GM18870 (cell line): Measurements from ENCODE around the gene WDR44.
A peak's percentile ranks its signal among the peaks of the same experiment; 100 is the strongest.
"Not testable (repeated sequence)": the region's sequence is repeated elsewhere in the genome, so short reads cannot be mapped to it uniquely, and the experiment has no call there.

Source experiments
- ATAC-seq: cut with Tn5 transposase; IDR thresholded peaks from one replicate; pipeline ENCODE4 v1.9.1; 2021; ENCODE audit warnings: moderate library complexity; ENCODE audit not compliant: unreplicated experiment

Gene WDR44

DNA sequence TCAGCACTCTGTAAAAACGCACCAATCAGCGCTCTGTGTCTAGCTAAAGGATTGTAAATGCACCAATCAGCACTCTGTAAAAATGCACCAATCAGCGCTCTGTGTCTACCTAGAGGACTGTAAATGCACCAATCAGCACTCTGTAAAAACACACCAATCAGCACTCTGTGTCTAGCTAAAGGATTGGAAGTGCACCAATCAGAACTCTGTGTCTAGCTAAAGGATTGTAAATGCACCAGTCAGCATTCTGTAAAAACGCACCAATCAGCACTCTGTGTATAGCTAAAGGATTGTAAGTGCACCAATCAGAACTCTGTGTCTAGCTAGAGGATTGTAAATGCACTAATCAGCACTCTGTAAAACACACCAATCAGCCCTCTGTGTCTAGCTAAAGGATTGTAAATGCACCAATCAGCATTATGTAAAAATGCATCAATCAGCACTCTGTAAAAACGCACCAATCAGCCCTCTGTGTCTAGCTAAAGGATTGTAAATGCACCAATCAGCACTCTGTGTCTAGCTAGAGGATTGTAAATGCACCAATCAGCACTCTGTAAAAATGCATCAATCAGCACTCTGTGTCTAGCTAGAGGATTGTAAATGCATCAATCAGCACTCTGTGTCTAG, 124.9 kb downstream of the WDR44 start:
- ATAC-seq = not testable (repeated sequence)

DNA sequence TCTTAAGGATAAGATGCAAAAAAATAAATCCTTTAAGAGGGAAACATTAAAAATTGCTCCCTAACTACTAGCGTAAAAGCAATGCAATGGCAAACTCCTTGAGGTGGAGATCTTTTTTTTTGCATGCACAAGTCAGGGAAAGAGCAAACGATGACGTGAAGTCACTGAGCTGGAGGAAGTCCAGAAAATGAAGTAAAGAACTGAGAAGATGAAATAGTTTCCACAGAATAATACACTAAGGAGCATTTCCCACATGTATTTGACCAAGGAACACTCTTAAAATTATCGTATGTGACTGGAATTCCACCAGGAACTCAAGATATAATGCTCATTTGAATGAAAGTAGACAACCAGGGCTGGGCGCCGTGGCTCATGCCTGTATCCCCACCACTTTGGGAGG, 128.7 kb downstream of the WDR44 start:
- ATAC-seq = no peak

DNA sequence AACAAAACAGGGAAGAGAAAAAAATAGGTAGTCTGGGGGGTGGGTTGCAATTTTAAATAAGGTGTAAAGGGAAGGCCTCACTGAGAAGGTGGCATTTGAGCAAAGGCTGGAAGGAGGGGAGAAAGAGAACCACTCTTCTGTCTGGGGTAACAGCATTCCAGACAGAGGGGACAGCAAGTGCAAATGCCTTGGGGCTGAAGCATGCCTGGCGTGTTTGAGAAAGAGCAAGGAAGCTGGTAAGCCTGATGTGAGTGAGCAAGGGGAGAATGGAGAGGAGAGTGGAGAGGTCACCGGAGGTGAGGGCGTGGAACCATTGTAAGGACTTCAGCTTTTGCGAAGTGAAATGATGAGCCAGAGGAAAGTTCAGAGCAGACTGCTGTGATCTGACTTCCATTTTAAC, 130.0 kb downstream of the WDR44 start:
- no peak for ATAC-seq

DNA sequence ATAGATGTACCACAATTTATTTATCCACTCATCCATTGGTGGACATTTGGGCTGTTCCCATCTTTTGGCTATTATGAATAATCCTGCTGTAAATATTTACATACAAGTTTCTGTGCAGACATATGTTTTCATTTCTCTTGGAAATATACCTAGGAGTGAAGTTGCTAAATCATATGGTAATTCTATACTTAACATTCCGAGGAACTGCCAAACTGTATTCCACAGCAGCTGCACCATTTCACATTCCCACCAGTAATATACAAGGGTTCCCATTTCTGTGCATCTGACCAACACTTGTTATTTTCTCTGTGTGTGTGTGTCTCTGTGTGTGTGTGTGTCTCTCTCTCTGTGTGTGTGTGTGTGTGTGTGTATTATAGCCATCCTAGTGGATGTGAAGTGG, 134.3 kb downstream of the WDR44 start:
- ATAC-seq = no peak

DNA sequence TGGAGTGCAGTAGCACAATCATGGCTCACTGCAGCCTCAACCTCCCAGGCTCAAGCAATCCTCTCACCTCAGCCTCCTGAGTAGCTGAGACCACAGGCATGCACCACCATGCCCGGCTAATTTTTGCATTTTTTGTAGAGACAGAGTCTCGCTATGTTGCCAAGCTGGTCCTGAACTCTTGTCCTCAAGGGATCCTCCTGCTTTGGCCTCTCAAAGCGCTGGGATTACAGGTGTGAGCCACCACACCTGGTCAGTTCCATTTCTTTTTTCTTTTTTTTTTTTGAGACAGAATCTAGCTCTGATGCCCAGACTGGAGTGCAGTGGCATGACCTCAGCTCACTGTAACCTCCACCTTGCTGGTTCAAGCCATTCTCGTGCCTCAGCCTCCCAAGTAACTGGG, 136.5 kb downstream of the WDR44 start:
- not testable (repeated sequence) for ATAC-seq

DNA sequence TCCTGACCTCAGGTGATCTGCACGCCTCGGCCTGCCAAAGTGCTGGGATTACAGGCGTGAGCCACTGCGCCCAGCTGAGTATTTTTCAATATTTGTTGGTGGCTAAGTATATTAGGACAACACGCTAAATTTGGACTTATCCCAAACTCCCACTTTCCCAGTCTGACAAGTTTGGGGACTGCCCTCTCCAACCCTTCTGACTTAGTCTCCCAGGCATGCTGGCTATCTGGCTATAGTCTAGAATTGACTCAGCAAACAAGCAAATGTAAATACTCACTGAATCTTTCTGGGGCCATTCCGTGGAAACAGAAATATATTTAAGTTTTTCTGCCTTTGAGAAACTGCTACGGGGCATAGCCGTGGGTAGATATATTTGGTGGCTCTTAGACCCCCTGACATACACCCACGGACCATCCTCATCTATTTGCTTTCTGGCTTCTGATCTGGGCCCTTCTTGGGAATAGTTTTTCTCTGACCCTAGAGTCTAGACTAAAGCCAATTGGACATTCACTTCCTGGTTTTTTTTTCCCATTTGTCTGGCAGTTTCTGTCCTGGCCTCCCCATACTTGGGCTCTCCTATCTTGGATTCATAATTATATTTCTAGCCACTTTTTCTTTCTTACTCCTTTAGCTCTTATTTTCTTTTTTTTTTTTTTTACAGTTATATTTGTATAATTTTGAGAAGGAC, 138.5 kb downstream of the WDR44 start:
- no peak for ATAC-seq

DNA sequence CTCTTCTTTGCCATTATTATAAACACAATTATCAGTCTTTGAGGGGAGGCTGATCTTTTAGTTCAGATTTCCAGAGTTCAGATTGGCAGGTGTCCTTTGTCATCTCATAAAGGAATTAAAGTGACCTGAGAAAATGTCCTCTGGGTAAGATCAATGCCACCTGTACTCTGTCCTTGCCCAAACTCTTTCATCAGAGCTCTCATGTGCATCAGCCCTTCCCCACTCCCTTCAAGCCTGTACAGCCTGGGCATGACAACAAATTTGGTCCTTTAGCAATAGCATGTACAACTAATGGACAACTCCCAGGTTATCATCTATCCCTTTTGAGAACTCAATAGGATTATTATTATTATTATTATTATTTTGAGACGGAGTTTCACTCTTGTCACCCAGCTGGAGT, 140.8 kb downstream of the WDR44 start:
- ATAC-seq = not testable (repeated sequence)

DNA sequence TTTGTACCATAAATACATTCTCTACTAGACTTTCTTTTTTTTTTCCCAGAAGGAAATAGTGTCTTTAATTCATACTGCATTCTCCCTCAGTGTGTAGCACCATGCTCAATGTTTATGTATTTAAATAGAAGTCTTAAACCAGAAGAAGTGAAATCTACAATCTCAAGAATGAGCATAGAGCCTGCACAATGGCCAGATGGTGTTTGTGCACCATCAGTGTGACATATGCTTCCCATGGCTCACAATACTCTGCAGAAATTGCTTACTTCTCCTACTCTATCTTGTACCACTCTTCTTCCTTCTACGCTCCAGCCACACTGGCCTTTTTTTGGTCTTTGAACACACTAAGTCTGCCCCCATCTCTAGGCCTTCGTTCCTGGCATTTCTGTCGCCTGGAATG, 147.1 kb downstream of the WDR44 start:
- ATAC-seq = no peak

DNA sequence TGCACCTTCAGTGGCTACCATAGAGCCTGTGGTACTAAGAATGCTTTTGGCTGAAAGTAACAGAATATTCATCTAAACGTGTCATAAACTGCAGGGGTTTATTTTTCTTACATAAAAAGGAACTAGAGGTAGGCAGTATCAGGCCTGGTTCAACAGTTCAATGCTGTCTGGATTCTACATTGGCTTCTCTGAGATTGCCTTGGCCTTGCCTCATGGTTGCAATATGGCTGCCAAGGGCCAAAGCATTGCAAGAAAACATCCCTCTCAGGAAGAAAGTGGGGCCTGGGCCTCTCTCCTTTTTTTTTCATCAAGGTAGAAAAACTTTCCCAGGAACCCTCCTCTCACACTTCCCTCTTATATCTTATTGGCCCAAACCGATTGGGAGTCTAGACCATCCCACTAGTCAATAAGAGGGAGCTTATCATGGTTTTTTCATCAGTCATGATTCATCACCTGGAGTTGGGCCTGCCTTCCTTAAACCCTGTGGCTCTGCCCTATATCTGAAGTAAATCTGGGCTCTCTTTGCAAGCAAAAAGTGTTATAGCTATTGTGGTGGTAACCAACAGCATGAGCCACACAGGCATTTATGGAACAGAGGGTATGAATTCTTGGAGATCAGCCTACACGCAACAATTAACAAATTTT, 147.9 kb downstream of the WDR44 start:
- no peak for ATAC-seq

DNA sequence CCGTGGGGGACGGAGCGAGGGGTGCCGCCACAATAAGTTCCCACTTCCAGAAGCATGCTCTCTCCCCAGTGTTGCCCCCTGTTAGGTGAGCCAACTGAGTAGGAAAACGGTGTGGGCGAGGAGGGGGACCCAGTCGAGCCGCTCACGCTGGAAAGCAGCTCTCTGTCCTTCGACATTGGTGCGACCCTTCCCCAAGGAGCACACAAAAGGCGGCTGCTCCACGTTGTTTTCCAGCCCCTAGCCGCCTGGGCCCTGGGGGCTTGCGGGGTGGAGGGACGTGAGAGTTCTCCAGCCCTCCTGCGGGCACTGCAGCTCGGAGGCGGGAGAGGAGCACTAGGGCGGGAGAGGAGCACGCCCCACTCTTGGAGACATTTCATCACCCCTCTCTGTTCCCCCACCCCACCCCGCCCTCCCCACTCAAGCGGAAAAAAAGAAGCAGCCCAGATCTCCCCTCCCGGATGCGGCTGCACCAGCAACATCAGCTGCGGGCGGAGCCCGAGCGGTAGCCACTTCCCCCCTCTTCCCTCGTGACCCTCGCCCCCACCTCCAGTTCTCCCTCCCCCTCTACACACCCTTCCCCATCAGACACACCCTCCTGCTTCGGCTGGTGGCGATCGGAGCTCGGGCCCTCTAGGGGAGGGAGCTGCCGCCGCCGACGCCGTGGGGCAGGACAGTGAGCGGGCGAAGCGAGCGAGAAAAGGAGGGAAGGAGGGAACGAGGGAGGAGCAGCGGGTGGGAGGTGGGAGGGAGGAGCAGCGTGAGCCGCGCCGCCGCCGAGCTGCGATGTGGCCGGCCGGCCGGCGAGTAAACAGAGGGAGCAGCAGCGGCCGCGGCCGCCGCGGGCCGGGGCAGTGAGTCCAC, 149.4 kb downstream of the WDR44 start, which contains the start of gene DOCK11:
DOCK11 (plus strand) TSS at position 755 of the 861 bp plus-strand sequence. CDS start 157 bp downstream, outside the sequence.
- peak; percentile 38 for ATAC-seq

DNA sequence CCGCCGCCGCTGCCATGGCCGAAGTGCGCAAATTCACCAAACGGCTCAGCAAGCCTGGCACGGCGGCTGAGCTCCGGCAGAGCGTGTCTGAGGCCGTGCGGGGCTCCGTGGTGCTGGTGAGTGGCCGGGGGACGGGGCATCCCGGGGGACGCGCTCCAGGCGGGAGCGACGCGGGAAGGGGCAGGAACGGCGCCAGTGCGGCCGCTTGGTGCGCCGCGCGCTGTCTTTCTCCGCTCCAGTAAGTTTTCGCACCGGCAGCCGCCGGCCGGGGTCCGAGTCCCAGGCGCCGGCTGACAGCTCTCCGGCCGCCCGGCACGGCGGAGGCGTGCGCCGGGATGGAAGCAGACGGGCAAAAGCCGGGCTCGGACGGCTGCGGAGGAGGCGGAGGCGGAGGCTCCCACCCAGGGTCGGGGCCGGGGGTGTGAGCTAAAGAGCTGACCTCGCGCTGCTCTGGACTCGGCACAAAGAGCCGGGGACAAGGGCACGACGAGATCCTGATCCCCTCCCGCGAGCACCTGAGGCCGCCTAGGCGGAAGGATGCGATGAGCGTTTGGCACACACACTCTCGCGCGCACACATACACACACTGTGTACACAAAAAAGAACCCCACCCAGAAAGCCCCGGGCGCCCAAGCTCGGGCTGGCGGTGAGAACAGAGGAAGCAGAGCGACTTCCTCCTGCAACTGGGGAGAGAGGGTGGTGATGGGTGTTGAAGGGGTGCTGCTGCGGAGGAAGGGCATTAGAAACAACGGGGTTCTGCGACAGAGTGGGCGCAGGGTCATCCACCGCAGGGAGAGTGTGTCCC, 150.3 kb downstream of the WDR44 start:
- peak; percentile 62 for ATAC-seq

DNA sequence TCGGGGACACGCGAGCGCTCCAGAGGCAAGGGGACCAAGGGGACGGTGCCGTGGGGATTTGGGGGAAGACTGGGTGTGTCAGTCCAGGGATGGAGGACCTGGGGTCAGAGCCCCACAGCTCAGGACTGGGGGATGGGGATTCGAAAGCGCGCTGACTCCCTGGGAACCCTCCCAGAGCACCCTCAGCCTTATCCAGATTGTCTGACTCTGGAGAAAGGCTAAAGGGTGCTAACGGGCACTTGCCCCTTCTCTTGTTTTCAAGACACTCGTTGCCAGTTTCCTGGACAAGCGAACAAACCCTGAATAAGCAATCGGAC, 150.8 kb downstream of the WDR44 start:
- ATAC-seq = peak; percentile 2

DNA sequence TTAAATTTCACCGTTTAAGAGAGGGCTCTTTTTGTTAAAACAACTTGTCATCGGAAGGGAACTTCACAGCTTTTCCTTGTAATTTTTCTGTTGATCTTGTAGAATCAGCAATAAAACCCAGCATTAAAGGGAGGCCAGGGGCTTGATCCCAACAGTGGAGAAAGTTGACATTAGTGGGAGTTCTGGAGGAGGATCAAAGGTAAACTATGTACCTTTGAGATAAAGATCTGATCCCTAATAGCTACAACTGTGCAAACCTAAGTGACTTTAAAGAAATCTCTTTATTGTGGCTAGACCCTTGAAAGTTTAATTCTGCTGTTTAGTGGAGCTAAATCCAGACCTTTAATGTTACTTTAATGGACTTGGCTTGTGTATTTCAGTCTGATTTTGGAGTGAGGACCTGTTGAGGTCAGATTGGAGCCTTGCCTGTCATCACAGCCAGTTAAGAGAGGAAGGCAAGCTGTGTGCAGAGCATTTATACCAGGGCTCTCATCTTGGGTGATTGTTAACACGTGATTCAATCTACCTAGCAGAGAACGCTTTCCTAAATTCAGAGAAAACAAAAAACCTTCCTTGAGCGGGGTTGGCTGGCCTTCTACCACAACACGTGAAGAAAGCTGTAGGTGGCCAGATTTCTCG, 151.4 kb downstream of the WDR44 start:
- no peak for ATAC-seq

DNA sequence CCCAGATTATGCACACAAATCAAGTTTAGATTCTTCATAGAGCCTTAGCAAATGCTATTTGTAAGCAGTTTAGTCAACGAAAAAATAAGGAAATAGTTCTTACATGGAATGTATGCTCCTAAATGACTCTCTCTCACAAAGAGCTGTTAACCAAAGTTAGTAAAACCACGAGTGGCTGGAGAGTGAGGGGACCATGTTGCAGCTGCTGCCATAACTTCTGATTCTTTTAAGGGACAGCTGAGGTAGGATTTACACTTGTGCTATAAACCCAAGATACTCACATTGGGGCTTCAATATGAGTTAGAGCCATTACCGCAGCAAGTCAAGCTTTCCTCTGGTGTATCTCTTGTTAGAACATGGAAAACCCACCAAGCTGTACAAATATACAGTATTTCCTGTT, 152.4 kb downstream of the WDR44 start:
- no peak for ATAC-seq

DNA sequence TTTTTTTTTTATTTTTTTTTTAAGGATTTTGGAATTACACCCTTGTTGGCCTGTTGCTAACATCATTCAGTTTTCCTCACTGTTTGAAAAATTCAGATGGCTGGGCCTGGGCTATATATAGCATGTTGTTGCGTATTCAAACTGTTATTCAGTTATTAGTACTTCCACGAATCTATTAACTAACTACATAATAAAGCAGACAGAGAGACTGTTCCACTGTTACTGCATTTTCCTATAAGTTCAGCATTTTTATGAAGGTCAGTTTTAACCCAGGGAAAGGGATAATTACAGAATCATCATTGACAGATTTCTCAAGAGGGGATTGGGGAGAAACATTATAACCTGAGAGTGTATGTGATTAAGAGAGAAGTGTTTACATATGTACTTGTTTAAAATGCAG, 152.8 kb downstream of the WDR44 start:
- ATAC-seq = no peak

DNA sequence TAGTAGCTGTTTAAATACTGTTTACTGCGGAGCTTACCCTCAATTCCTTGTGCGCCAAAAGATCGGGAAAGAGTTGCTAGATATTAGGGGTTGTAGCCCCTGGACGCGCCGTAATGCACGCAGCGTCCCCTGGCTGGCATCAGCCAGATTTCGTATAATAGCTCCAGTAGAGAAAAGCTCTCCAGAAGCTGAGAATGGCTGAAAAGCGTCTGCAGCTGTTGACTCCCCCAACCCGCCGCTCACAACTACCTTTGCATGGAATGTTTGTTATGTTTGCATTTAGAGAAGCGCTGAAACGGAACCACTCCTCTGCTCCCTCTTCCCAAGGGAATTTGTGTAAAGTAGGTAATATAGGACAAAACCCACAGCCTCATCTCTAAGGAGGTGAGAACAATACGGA, 153.4 kb downstream of the WDR44 start:
- ATAC-seq = no peak
